Neutrophil (primary cell): ENCODE measurements around the gene ANKS1B.
"Not testable (repeated sequence)": the region's sequence is repeated elsewhere in the genome, so short reads cannot be mapped to it uniquely, and the experiment has no call there.

Experiments
- H3K27ac ChIP-seq: fragments of 200-600 bp; sonication (generic); 2 replicates; pipeline ENCODE4 v1.5.1; 2016; ENCODE audit warnings: mild to moderate bottlenecking, moderate library complexity
- H3K27me3 ChIP-seq: fragments of 200-600 bp; sonication (generic); 2 replicates; pipeline ENCODE4 v1.6.0; 2016; ENCODE audit warnings: mild to moderate bottlenecking
- H3K36me3 ChIP-seq: fragments of 200-600 bp; sonication (generic); 2 replicates; pipeline ENCODE4 v1.5.1; 2017
- H3K4me1 ChIP-seq, 2 experiments: fragments of 200-600 bp in 1 of 2; sonication (generic) in 1 of 2; 1 replicate in 1 of 2; 2 replicates in 1 of 2; pipeline versions ENCODE4 v1.5.1 to v1.6.1; 2013 to 2016; ENCODE audit warnings: low read depth in 1 of 2, low read length in 1 of 2, mild to moderate bottlenecking in 1 of 2, moderate library complexity in 1 of 2; ENCODE audit not compliant: control insufficient read depth in 1 of 2, insufficient read depth in 1 of 2
- H3K4me3 ChIP-seq, 2 experiments: fragments of 200-600 bp in 1 of 2; sonication (generic) in 1 of 2; 1 replicate in 1 of 2; 2 replicates in 1 of 2; pipeline ENCODE4 v1.5.1; 2013 to 2016; ENCODE audit warnings: low read depth in 1 of 2, low read length in 1 of 2, mild to moderate bottlenecking in 1 of 2, moderate library complexity in 1 of 2
- H3K9me3 ChIP-seq: fragments of 200-600 bp; sonication (generic); 2 replicates; pipeline ENCODE4 v1.5.1; 2016
- TF ChIP-seq, protein P1 (sequence below): fragments of 200-600 bp; sonication (generic); IDR thresholded peaks from 2 replicates; pipeline ENCODE4 v1.5.1; 2016; ENCODE audit warnings: antibody characterized with exemption

Gene ANKS1B

DNA sequence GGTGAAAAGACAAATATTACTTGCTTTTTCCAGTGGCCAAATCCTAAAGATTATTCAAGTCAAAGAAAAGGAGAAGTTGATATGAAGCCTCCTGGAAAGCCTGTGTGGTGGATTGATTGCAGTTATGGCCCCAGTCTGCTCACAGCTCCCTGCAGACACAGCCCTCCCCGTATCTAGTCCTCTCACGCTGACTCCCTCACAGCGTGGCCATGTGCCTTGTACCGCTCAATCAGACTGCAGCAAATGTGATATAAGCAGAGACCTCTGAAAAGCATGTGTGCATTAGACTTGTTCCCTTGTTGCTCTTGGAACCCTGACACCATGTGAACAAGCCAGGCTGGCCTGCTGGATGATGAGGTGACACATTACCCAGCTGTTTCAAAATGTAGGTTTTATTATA is 735.2 kb downstream of the ANKS1B start:
- Histone ChIP-seq H3K27ac (no peak overlapping the region), H3K4me1 (no peaks in the 10 kb centered on the region), H3K36me3 (no peaks in the 10 kb centered on the region), H3K4me3 (no peak overlapping the region), H3K9me3 (no peaks in the 10 kb centered on the region), H3K27me3 (no peaks in the 10 kb centered on the region)
- TF ChIP-seq, protein P1, sequence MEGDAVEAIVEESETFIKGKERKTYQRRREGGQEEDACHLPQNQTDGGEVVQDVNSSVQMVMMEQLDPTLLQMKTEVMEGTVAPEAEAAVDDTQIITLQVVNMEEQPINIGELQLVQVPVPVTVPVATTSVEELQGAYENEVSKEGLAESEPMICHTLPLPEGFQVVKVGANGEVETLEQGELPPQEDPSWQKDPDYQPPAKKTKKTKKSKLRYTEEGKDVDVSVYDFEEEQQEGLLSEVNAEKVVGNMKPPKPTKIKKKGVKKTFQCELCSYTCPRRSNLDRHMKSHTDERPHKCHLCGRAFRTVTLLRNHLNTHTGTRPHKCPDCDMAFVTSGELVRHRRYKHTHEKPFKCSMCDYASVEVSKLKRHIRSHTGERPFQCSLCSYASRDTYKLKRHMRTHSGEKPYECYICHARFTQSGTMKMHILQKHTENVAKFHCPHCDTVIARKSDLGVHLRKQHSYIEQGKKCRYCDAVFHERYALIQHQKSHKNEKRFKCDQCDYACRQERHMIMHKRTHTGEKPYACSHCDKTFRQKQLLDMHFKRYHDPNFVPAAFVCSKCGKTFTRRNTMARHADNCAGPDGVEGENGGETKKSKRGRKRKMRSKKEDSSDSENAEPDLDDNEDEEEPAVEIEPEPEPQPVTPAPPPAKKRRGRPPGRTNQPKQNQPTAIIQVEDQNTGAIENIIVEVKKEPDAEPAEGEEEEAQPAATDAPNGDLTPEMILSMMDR: no peak

GRCh38 chr12:99237907-99238538 is 746.7 kb downstream of the ANKS1B start:
- not testable (repeated sequence) for H3K27ac ChIP-seq, H3K36me3 ChIP-seq, H3K27me3 ChIP-seq, H3K4me1 ChIP-seq, H3K9me3 ChIP-seq, H3K4me3 ChIP-seq

DNA sequence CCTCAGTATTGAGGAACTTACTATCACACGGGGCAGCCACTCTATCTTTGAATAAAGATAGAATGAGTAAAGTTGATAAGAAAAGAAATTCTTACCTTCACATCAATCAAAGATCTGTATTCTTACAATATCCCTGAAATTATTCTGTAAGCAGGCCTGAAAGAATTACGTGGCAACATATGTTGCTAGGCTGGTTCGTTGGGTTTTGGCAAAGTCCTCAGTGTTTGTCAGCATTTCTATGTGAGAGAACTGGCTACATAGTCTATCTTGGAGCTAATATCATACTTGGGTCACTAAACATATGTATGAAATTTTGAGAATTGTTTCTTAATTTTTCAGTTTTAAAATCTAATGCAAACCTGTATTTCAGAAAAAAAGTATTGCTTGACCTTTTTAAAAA is 749.4 kb downstream of the ANKS1B start:
- Histone ChIP-seq H3K4me1 (no peaks in the 10 kb centered on the region), H3K27me3 (no peaks in the 10 kb centered on the region), H3K4me3 (no peak overlapping the region), H3K9me3 (no peaks in the 10 kb centered on the region), H3K36me3 (no peaks in the 10 kb centered on the region), H3K27ac (no peak overlapping the region)
- TF ChIP-seq, protein P1: no peak

DNA sequence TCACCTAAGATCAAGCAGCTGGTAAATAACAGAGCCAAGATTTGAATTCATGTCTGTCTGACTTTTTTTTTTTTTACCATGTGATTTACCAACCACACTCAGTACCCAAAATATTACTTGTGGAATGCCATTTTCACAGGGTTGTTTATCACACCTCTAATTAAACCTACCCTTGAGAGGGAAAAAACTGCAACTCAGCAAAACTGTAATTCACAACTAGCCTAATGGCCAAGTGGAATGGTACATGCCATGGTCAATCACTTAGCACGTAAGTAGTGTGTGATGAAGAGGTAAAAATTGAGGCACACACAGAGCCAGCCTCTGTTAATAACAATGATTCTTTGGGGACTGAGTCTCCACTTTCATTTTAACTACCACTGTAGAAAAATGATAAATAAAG is 750.0 kb downstream of the ANKS1B start:
- TF ChIP-seq, protein P1: no peak
- no peaks in the 10 kb centered on the region for H3K36me3 ChIP-seq
- H3K4me3 ChIP-seq: no peak overlapping the region
- no peaks in the 10 kb centered on the region for H3K4me1 ChIP-seq
- no peak overlapping the region for H3K27ac ChIP-seq
- no peaks in the 10 kb centered on the region for H3K27me3 ChIP-seq
- no peaks in the 10 kb centered on the region for H3K9me3 ChIP-seq

- Histone ChIP-seq H3K4me3 (no peak overlapping the region), H3K36me3 (no peaks in the 10 kb centered on the region), H3K4me1 (no peaks in the 10 kb centered on the region), H3K9me3 (no peaks in the 10 kb centered on the region), H3K27me3 (no peaks in the 10 kb centered on the region), H3K27ac (no peak overlapping the region)
- TF ChIP-seq, protein P1: no peak
These were observed 752.4 kb downstream of the ANKS1B start for GRCh38 chr12:99232324-99232723.

GRCh38 chr12:99231031-99231430 is 753.7 kb downstream of the ANKS1B start:
- no peaks in the 10 kb centered on the region for H3K36me3 ChIP-seq
- no peak overlapping the region for H3K4me3 ChIP-seq
- H3K9me3 ChIP-seq: no peaks in the 10 kb centered on the region
- TF ChIP-seq, protein P1: no peak
- no peaks in the 10 kb centered on the region for H3K27me3 ChIP-seq
- H3K4me1 ChIP-seq: no peaks in the 10 kb centered on the region
- H3K27ac ChIP-seq: no peak overlapping the region
